ENCODE results near the gene PCGF1.

PCGF1 gene

GRCh38 chr2:74535440-74535965 lies 28.0 kb upstream of the PCGF1 start:
- DNase-seq (ENCODE audit: low read depth) = no peak
- no peak overlapping the region for H3K4me3 ChIP-seq (ENCODE audit: low read length)
- no peak for TF ChIP-seq CTCF (IDR thresholded peaks at IDR 0.05; ENCODE audit: insufficient read depth, low read depth, low read length, missing control alignments)

- TF ChIP-seq CTCF (IDR thresholded peaks at IDR 0.05; ENCODE audit: insufficient read depth, low read depth, low read length, missing control alignments) = no peak
- DNase-seq (ENCODE audit: low read depth) = no peak
Measured at GRCh38 chr2:74534411-74534810, 26.9 kb upstream of the PCGF1 start.

GRCh38 chr2:74533464-74533863 lies 26.0 kb upstream of the PCGF1 start:
- no peak overlapping the region for H3K4me3 ChIP-seq (ENCODE audit: low read length)
- TF ChIP-seq CTCF (IDR thresholded peaks at IDR 0.05; ENCODE audit: insufficient read depth, low read depth, low read length, missing control alignments) = no peak
- DNase-seq (ENCODE audit: low read depth) = no peak

More at GRCh38 chr2:74534411-74534810, 26.9 kb upstream of the PCGF1 start:
- no peak overlapping the region for H3K4me3 ChIP-seq (ENCODE audit: low read length)

GRCh38 chr2:74532222-74532621 lies 24.7 kb upstream of the PCGF1 start:
- TF ChIP-seq CTCF (IDR thresholded peaks at IDR 0.05; ENCODE audit: insufficient read depth, low read depth, low read length, missing control alignments) = peak; percentile 27
- DNase-seq (ENCODE audit: low read depth) = peak; percentile 70
- no peak overlapping the region for H3K4me3 ChIP-seq (ENCODE audit: low read length)

GRCh38 chr2:74531666-74532065 lies 24.2 kb upstream of the PCGF1 start:
- no peak for TF ChIP-seq CTCF (IDR thresholded peaks at IDR 0.05; ENCODE audit: insufficient read depth, low read depth, low read length, missing control alignments)
- H3K4me3 ChIP-seq (ENCODE audit: low read length) = no peak overlapping the region
- no peak for DNase-seq (ENCODE audit: low read depth)

- DNase-seq (ENCODE audit: low read depth) = no peak
- no peak for TF ChIP-seq CTCF (IDR thresholded peaks at IDR 0.05; ENCODE audit: insufficient read depth, low read depth, low read length, missing control alignments)
Measured at GRCh38 chr2:74530239-74531187, 23.0 kb upstream of the PCGF1 start.

More at GRCh38 chr2:74530239-74531187, 23.0 kb upstream of the PCGF1 start:
- peak overlapping the region; percentile 94 for H3K4me3 ChIP-seq (ENCODE audit: low read length)
